ENCODE measurements around the gene RPL3.
A peak's percentile ranks its signal among the peaks of the same experiment; 100 is the strongest.

DNA sequence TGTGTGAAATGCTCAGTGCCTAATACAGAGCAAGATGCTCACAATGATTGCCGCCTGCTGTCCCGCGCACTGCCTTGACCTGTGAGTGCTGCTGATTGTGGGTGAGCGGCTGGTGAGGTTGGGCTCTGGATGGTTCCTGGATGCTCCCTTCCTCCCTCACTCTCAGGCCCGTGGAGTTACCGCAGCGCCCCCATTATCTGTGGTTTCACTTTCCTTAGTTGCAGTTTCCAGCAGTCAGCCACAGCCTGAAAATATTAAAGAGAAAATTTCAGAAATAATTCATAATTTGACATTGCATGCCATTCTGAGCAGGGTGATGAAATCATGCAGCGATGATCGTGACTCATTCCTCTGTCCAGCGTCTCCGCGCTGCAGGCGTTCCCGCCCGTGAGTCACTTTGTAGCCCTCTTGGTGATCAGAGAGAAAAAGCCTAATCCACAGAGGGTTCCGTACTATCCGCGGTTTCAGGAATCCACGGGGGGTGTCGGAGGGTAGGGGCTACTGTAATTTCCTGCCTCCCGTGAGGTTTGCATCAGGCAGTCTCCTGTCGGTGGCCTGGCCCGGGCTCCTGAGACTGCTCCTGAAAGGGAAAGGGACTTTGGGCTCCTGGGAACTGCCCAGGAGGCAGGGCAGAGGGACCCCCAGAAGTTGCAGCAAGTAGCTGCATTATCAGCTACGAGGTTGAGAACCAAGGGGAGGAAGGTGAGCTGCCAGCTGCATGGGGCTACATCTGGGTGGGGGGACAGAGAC is 10.6 kb downstream of the RPL3 start:
- TF ChIP-seq, protein P1, sequence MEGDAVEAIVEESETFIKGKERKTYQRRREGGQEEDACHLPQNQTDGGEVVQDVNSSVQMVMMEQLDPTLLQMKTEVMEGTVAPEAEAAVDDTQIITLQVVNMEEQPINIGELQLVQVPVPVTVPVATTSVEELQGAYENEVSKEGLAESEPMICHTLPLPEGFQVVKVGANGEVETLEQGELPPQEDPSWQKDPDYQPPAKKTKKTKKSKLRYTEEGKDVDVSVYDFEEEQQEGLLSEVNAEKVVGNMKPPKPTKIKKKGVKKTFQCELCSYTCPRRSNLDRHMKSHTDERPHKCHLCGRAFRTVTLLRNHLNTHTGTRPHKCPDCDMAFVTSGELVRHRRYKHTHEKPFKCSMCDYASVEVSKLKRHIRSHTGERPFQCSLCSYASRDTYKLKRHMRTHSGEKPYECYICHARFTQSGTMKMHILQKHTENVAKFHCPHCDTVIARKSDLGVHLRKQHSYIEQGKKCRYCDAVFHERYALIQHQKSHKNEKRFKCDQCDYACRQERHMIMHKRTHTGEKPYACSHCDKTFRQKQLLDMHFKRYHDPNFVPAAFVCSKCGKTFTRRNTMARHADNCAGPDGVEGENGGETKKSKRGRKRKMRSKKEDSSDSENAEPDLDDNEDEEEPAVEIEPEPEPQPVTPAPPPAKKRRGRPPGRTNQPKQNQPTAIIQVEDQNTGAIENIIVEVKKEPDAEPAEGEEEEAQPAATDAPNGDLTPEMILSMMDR (conservative IDR thresholded peaks at IDR 0.05; ENCODE audit: low read depth, low read length) = peak; percentile 27
- TF ChIP-seq POLR2A (IDR thresholded peaks at IDR 0.05; ENCODE audit: low read depth, low read length) = no peak; the same call in none of the 2 replicates
- TF ChIP-seq, protein P2, sequence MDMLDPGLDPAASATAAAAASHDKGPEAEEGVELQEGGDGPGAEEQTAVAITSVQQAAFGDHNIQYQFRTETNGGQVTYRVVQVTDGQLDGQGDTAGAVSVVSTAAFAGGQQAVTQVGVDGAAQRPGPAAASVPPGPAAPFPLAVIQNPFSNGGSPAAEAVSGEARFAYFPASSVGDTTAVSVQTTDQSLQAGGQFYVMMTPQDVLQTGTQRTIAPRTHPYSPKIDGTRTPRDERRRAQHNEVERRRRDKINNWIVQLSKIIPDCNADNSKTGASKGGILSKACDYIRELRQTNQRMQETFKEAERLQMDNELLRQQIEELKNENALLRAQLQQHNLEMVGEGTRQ (IDR thresholded peaks at IDR 0.05; ENCODE audit: low read depth, low read length) = no peak
- no peak for TF ChIP-seq MXI1 (IDR thresholded peaks at IDR 0.05; ENCODE audit: borderline replicate concordance, low read depth, low read length)

All from IMR-90 (cell line).